H9 (cell line): ENCODE measurements around the gene PLCH2. TPM values are rescaled to one million over a fixed set of nuclear protein-coding genes. Genes with fewer than 3 reads are reported as not detected.
"Not testable (repeated sequence)": the region's sequence is repeated elsewhere in the genome, so short reads cannot be mapped to it uniquely, and the experiment has no call there.

ENCODE experiments used
- DNase-seq: peaks from one replicate; pipeline ENCODE4 v3.0.0-alpha.2; 2017
- H2AFZ ChIP-seq: one replicate; pipeline ENCODE4 v1.6.1; 2013; ENCODE audit warnings: mild to moderate bottlenecking, low read length, control low read depth, moderate library complexity
- H2AK5ac ChIP-seq: 2 replicates; pipeline ENCODE4 v1.6.1; 2013; ENCODE audit warnings: low read length, control low read depth, mixed read lengths; ENCODE audit not compliant: insufficient read length
- H2BK120ac ChIP-seq: one replicate; pipeline ENCODE4 v1.6.1; 2013; ENCODE audit warnings: low read depth, mild to moderate bottlenecking, low read length, control low read depth, inconsistent platforms; ENCODE audit not compliant: poor library complexity, severe bottlenecking
- H2BK12ac ChIP-seq: 2 replicates; pipeline ENCODE4 v1.6.1; 2013; ENCODE audit warnings: low read length, control low read depth, mixed read lengths, low read depth; ENCODE audit not compliant: insufficient read length
- H2BK15ac ChIP-seq: 2 replicates; pipeline ENCODE4 v1.6.1; 2013; ENCODE audit warnings: low read depth, low read length, control low read depth
- H2BK20ac ChIP-seq: one replicate; pipeline ENCODE4 v1.6.1; 2013; ENCODE audit warnings: low read depth, mild to moderate bottlenecking, low read length, control low read depth, inconsistent platforms; ENCODE audit not compliant: poor library complexity, severe bottlenecking
- H2BK5ac ChIP-seq: 2 replicates; pipeline ENCODE4 v1.6.1; 2013; ENCODE audit warnings: low read length, control low read depth, mixed read lengths; ENCODE audit not compliant: insufficient read length
- H3K14ac ChIP-seq: 2 replicates; pipeline ENCODE4 v1.6.1; 2013; ENCODE audit warnings: low read length, control low read depth; ENCODE audit not compliant: insufficient read depth
- H3K18ac ChIP-seq: 2 replicates; pipeline ENCODE4 v1.6.1; 2013; ENCODE audit warnings: low read depth, mild to moderate bottlenecking, mixed read lengths, low read length, control low read depth; ENCODE audit not compliant: insufficient read length
- H3K23ac ChIP-seq: 2 replicates; pipeline ENCODE4 v1.6.1; 2013; ENCODE audit warnings: low read length, control low read depth, mixed read lengths, low read depth; ENCODE audit not compliant: insufficient read length
- H3K23me2 ChIP-seq: 2 replicates; pipeline ENCODE4 v1.6.1; 2013; ENCODE audit warnings: low read depth, mild to moderate bottlenecking, mixed read lengths, low read length, control low read depth; ENCODE audit not compliant: insufficient read length, poor library complexity, severe bottlenecking
- H3K27ac ChIP-seq: 2 replicates; pipeline ENCODE4 v1.5.1; 2013; ENCODE audit warnings: low read length, control low read depth, mixed read lengths, low read depth; ENCODE audit not compliant: insufficient read length
- H3K27me3 ChIP-seq: 2 replicates; pipeline ENCODE4 v1.6.1; 2013; ENCODE audit warnings: low read length, control low read depth, inconsistent platforms; ENCODE audit not compliant: insufficient read depth
- H3K4ac ChIP-seq: 2 replicates; pipeline ENCODE4 v1.6.1; 2013; ENCODE audit warnings: low read depth, mild to moderate bottlenecking, control low read depth, inconsistent platforms, low read length, moderate library complexity
- H3K4me1 ChIP-seq: 2 replicates; pipeline ENCODE4 v1.6.1; 2013; ENCODE audit warnings: low read length, control low read depth, inconsistent platforms; ENCODE audit not compliant: insufficient read depth
- H3K4me2 ChIP-seq: 2 replicates; pipeline ENCODE4 v1.6.1; 2013; ENCODE audit warnings: low read length, control low read depth, mixed read lengths; ENCODE audit not compliant: insufficient read length, insufficient read depth
- H3K56ac ChIP-seq: 2 replicates; pipeline ENCODE4 v1.6.1; 2013; ENCODE audit warnings: low read depth, mild to moderate bottlenecking, mixed read lengths, low read length, control low read depth; ENCODE audit not compliant: insufficient read length
- H3K79me1 ChIP-seq: 2 replicates; pipeline ENCODE4 v1.6.1; 2013; ENCODE audit warnings: low read depth, mild to moderate bottlenecking, moderate library complexity, low read length, control low read depth, inconsistent platforms; ENCODE audit not compliant: insufficient read depth, poor library complexity, severe bottlenecking
- H3K79me2 ChIP-seq: 2 replicates; pipeline ENCODE4 v1.6.1; 2013; ENCODE audit warnings: low read length, control low read depth, inconsistent platforms; ENCODE audit not compliant: insufficient read depth
- H3K9ac ChIP-seq: 2 replicates; pipeline ENCODE4 v1.6.1; 2013; ENCODE audit warnings: low read length, control low read depth, mixed read lengths; ENCODE audit not compliant: insufficient read length; ENCODE audit errors: extremely low read depth
- H3K9me3 ChIP-seq: one replicate; pipeline ENCODE4 v1.6.1; 2013; ENCODE audit warnings: low read depth, low read length, inconsistent platforms; ENCODE audit not compliant: control insufficient read depth
- H3T11ph ChIP-seq: one replicate; pipeline ENCODE4 v1.6.1; 2013; ENCODE audit warnings: mild to moderate bottlenecking, low read length, control low read depth, inconsistent platforms
- H4K20me1 ChIP-seq: one replicate; pipeline ENCODE4 v1.6.1; 2013; ENCODE audit not compliant: control insufficient read depth, insufficient read length, insufficient read depth
- H4K5ac ChIP-seq: 2 replicates; pipeline ENCODE4 v1.6.1; 2013; ENCODE audit warnings: low read depth, mild to moderate bottlenecking, mixed read lengths, low read length, control low read depth; ENCODE audit not compliant: insufficient read length
- H4K8ac ChIP-seq: replicated peaks from 2 replicates; pipeline ENCODE4 v1.6.1; 2013; ENCODE audit warnings: low read length, control low read depth, mixed read lengths, low read depth; ENCODE audit not compliant: insufficient read length
- H4K91ac ChIP-seq: 2 replicates; pipeline ENCODE4 v1.6.1; 2013; ENCODE audit warnings: low read depth, mild to moderate bottlenecking, moderate library complexity, mixed read lengths, low read length, control low read depth; ENCODE audit not compliant: insufficient read length
- H3K27ac Mint-ChIP-seq, 3 experiments: 2 replicates in 2 of 3; 3 replicates in 1 of 3; pipeline ENCODE4 v1.8.0; 2020 to 2021; ENCODE audit warnings: mixed read lengths in 3 of 3, mild to moderate bottlenecking in 1 of 3, moderate library complexity in 1 of 3
- H3K27me3 Mint-ChIP-seq: 2 replicates; pipeline ENCODE4 v1.8.0; 2021; ENCODE audit warnings: low read depth, mild to moderate bottlenecking, moderate library complexity, mixed read lengths
- H3K36me3 Mint-ChIP-seq, 3 experiments: 2 replicates in 2 of 3; 3 replicates in 1 of 3; pipeline ENCODE4 v1.8.0; 2020 to 2021; ENCODE audit warnings: low read depth in 3 of 3, mixed read lengths in 3 of 3; ENCODE audit not compliant: insufficient read depth in 1 of 3
- H3K4me1 Mint-ChIP-seq, 2 experiments: 2 replicates each; pipeline ENCODE4 v1.8.0; 2020; ENCODE audit warnings: mixed read lengths in 2 of 2
- H3K4me3 Mint-ChIP-seq, 2 experiments: 2 replicates in 1 of 2; 3 replicates in 1 of 2; pipeline ENCODE4 v1.8.0; 2020 to 2021; ENCODE audit warnings: mild to moderate bottlenecking in 2 of 2, mixed read lengths in 2 of 2, moderate library complexity in 1 of 2
- H3K9me3 Mint-ChIP-seq, 2 experiments: 2 replicates in 1 of 2; 3 replicates in 1 of 2; pipeline ENCODE4 v1.8.0; 2020; ENCODE audit warnings: mild to moderate bottlenecking in 2 of 2, mixed read lengths in 2 of 2, moderate library complexity in 1 of 2
- WGBS: extraction: QIAGEN DNeasy Blood & Tissue Kit; methylation state at CpG from one replicate; pipeline ENCODE4 v1.1.7; 2013; ENCODE audit warnings: missing lambda C conversion rate, low lambda C conversion rate, mixed read lengths; ENCODE audit not compliant: insufficient read length; ENCODE audit errors: extremely low coverage; 5-methylcytosine and 5-hydroxymethylcytosine counted together
- total RNA-seq: library from RNA; stranded (reverse); gene quantifications from 2 replicates; pipeline ENCODE4 v1.2.1, GENCODE V29; 2021
- TF ChIP-seq, protein P1 (sequence below): fragments of 200-600 bp; sonication (generic); conservative IDR thresholded peaks from 3 replicates; pipeline ENCODE4 v1.8.0; 2021; ENCODE audit warnings: antibody characterized with exemption, mild to moderate bottlenecking

The PLCH2 gene
- total RNA-seq, 1 experiment from 2014 or later = 0.09 TPM

DNA sequence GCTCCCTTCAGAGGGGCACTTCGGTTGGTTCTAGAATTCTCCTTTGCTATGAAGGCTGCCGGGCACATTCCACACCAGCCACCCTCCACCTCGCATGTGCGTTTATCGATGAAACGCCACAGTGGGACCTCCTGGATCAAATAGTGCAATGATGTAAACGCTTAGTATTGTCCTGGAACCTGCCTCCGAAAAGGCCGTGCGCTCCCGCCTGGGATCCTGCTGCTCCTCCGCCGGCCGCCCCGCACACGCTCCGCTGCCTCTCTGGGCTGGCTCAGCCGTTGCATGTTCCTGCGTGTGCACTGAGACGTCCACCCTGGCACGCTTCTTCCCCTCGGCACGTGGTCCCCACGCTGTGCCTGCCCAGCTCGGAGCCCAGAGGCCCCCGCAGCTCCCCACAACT is 76.1 kb downstream of the PLCH2 start:
- no peak overlapping the region for H4K5ac ChIP-seq
- no peak overlapping the region for H3T11ph ChIP-seq
- Mint-ChIP-seq H3K27ac (no peak overlapping the region), H3K4me3 (no peak overlapping the region), H3K27me3 (no peaks in the 10 kb centered on the region), H3K9me3 (no peaks in the 10 kb centered on the region), H3K4me1 (peaks cover 16 to 22% of the 10 kb centered on the region in 2 experiments), H3K36me3 (no peaks in the 10 kb centered on the region)
- no peaks in the 10 kb centered on the region for H3K9me3 ChIP-seq
- H4K20me1 ChIP-seq = no peaks in the 10 kb centered on the region
- no peak overlapping the region for H3K9ac ChIP-seq
- H4K8ac ChIP-seq = no peak overlapping the region
- no peaks in the 10 kb centered on the region; the same call in 1 of the 2 replicates for H3K4me1 ChIP-seq
- no peak overlapping the region for H3K23ac ChIP-seq
- H3K4me2 ChIP-seq = no peak overlapping the region
- H2BK5ac ChIP-seq = no peak overlapping the region
- H2BK120ac ChIP-seq = no peak overlapping the region
- no peaks in the 10 kb centered on the region for H3K79me2 ChIP-seq
- no peak overlapping the region for H3K18ac ChIP-seq
- no peak overlapping the region for H3K14ac ChIP-seq
- TF ChIP-seq, protein P1, sequence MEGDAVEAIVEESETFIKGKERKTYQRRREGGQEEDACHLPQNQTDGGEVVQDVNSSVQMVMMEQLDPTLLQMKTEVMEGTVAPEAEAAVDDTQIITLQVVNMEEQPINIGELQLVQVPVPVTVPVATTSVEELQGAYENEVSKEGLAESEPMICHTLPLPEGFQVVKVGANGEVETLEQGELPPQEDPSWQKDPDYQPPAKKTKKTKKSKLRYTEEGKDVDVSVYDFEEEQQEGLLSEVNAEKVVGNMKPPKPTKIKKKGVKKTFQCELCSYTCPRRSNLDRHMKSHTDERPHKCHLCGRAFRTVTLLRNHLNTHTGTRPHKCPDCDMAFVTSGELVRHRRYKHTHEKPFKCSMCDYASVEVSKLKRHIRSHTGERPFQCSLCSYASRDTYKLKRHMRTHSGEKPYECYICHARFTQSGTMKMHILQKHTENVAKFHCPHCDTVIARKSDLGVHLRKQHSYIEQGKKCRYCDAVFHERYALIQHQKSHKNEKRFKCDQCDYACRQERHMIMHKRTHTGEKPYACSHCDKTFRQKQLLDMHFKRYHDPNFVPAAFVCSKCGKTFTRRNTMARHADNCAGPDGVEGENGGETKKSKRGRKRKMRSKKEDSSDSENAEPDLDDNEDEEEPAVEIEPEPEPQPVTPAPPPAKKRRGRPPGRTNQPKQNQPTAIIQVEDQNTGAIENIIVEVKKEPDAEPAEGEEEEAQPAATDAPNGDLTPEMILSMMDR = no peak
- H2BK20ac ChIP-seq = no peak overlapping the region
- H3K23me2 ChIP-seq = peaks cover 3% of the 10 kb centered on the region
- no peaks in the 10 kb centered on the region for H3K79me1 ChIP-seq
- H2AK5ac ChIP-seq = no peak overlapping the region
- no peaks in the 10 kb centered on the region for H3K27me3 ChIP-seq
- H4K91ac ChIP-seq = no peak overlapping the region
- no peak for DNase-seq
- H3K4ac ChIP-seq = no peak overlapping the region
- H3K27ac ChIP-seq = no peak overlapping the region
- H2BK15ac ChIP-seq = no peak overlapping the region
- no peak overlapping the region for H2AFZ ChIP-seq
- H2BK12ac ChIP-seq = no peak overlapping the region
- H3K56ac ChIP-seq = no peak overlapping the region
- no CpG with 5 or more reads among the region's 26 CpGs for WGBS

DNA sequence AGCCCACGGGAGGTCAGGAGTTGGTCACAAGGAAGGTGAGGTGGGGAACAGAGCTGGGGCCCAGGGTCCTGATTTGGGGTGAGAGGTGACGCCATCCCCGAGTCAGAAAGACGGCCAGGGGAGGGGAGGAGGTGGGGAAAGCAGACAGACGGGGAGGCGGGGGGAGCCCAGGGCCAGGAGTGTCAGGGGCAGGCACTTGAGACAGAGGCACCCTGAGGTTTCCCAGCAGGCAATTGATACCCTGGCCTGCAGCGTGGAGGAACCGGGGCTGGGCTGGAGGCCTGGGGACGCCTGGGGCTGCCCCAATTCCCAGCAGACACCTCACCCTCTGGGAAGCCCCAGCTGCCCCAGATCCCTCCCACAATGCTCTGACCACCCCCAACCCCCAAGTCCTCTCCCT is 77.0 kb downstream of the PLCH2 start:
- H3K23me2 ChIP-seq, H3K9me3 ChIP-seq, H3K23ac ChIP-seq, H3K14ac ChIP-seq, H2AK5ac ChIP-seq, H4K5ac ChIP-seq, H3K27me3 Mint-ChIP-seq, H2BK120ac ChIP-seq, H4K91ac ChIP-seq, H3K79me1 ChIP-seq, H2BK15ac ChIP-seq, H3K4ac ChIP-seq, H3T11ph ChIP-seq, H3K27ac Mint-ChIP-seq, H2BK5ac ChIP-seq, H3K79me2 ChIP-seq, H3K4me2 ChIP-seq, H3K9me3 Mint-ChIP-seq, DNase-seq, H2BK20ac ChIP-seq, H2AFZ ChIP-seq, H3K27me3 ChIP-seq, H3K18ac ChIP-seq, H3K4me3 Mint-ChIP-seq, H3K36me3 Mint-ChIP-seq, H3K56ac ChIP-seq, H4K20me1 ChIP-seq, H2BK12ac ChIP-seq, H3K27ac ChIP-seq, H3K9ac ChIP-seq, H4K8ac ChIP-seq, H3K4me1 ChIP-seq: not testable (repeated sequence)
- H3K4me1 Mint-ChIP-seq = peaks cover 11 to 19% of the 10 kb centered on the region in 2 experiments
- WGBS = no CpG with 5 or more reads among the region's 9 CpGs
